GM10847 (cell line): ENCODE results near the gene OGT.

Experiments used
- POLR2A ChIP-seq: IDR thresholded peaks from 2 replicates; pipeline ENCODE4 v1.6.1; 2011; ENCODE audit not compliant: insufficient read length; ENCODE audit errors: extremely low read depth

OGT gene

DNA sequence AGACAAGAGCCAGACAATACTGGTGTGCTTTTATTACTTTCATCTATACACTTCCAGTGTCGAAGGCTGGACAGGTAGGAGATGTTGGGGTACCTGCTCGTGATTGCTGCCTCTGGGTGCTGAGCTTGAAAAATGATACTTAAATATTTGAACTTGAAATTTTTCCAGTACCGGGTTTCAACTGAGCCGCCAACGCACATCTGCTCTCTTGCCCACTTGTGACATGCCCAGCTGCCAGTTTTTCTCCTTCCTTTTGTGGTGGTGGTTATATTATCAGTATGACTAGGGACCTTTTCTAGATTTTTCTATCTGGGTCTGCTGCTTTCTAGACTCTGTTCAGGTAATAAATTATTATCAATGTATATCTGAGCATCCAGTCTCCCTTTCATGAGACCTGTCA lies 3.4 kb downstream of the OGT start:
- TF ChIP-seq POLR2A: no peak

DNA sequence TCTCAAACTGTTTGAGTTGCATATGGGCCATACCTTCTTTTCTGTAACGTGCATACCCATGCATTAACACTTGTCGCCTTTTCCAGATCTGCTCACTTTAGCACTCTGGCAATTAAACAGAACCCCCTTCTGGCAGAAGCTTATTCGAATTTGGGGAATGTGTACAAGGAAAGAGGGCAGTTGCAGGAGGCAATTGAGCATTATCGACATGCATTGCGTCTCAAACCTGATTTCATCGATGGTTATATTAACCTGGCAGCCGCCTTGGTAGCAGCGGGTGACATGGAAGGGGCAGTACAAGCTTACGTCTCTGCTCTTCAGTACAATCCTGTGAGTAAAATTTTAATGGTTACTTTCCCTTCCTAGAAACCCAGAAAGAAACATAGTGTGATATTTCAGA lies 4.8 kb downstream of the OGT start:
- no peak for TF ChIP-seq POLR2A

DNA sequence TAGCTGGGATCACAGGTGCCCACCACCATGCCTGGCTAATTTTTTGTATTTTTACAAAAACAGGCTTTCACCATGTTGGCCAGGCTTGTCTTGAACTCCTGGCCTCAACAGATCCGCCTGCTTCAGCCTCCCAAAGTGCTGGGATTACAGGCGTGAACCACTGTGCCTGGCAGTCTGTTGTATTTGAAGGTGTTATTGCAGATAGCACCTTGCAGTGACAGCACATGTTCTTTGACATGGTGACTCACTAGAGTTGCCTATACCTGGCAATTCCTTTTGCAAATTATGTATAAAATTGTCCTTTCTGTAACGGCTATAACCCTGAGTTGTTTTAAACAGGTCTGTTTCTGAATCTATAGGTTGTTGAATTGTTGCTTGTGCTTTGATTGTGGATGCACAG lies 7.9 kb downstream of the OGT start:
- TF ChIP-seq POLR2A: no peak

DNA sequence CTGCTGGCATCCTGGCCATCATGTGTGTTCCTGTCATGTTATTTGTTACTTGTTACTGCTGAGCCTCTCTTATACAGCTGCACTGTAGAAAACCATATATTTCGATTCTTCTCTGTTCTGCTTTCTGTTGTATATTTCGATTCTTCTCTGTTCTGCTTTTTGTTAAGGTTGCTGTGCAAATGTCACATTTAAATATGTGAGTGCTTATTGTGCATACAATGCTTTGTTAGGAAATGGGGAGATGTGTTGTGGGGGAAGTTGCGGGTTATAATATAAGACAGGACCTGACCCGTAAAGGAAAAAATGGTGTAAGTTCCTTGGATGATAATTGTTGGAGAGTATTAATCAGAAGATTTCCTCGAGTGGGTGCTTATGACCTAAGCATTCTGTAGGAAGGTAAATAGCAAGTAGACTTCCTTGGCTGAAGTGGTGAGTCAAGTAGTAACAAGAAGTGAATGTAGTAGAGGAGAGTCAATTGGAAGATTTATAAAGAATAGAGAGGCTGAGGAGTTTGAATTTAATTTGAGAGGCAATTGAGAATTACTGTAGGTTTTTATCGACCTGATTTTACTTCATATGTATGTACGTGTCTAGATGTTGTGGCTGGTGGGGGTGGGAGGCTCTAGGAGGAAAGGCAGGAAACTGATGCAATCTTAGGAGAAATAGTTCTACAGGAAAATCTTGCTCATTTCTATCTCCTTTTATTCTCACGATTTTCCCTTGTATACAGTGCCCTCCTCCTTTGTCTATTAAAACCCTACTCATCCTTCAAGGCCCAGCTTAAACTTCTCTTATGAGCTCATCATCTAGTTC lies 8.5 kb downstream of the OGT start:
- no peak for TF ChIP-seq POLR2A

DNA sequence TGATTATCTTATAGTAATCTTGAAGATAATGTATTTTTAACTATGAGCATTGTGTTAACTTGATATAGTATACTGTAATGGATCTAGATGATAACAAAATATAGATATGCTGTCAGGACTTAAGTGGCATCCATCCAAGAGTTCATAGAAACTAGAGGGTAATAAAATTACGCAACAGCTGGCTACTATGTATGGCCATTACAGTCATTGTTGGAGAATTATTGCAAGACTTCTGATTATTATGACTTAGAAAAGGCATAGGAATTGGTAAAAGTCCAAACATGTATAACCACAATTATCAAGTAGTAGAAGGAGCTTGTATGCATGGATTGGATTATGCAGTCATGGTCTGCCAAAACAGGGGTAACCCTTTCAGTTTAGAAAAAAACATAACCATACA lies 9.5 kb downstream of the OGT start:
- TF ChIP-seq POLR2A: no peak

DNA sequence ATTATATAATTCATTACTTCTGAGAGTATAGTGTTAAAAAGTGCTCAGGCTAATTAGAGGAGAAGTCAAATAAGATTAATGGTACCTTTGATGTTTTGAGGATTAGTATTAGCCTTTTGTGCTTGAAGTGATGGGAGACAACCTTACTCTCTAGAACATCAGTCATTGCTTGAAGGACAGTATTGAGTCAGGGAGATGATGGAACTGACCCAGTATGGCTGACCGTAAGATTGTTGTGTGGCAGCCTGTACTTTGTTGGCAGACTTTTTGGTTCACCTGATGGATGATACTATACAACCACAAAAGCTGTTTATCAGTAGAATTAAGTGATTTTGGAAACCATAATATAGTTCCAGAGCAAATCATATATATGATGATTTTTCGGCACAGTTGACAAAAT lies 9.9 kb downstream of the OGT start:
- no peak for TF ChIP-seq POLR2A

DNA sequence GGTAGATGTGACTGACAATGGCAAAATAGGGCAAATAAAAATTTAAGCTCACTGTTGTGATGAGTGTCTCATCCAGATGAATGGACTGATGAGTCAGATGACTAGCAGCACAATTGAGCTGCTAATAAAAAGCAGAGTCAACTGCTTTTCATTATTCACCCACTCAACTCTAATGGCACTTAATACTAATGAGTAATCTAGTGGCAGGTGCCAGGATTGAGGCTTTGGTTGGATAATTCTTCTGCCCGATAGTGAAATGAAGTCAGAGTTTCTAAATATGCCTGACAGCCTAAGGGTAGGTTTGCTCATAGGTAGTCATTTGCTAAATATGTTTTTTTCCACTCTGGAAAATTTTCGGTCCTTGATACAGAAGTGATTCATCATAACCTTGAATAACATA lies 10.4 kb downstream of the OGT start:
- no peak for TF ChIP-seq POLR2A

DNA sequence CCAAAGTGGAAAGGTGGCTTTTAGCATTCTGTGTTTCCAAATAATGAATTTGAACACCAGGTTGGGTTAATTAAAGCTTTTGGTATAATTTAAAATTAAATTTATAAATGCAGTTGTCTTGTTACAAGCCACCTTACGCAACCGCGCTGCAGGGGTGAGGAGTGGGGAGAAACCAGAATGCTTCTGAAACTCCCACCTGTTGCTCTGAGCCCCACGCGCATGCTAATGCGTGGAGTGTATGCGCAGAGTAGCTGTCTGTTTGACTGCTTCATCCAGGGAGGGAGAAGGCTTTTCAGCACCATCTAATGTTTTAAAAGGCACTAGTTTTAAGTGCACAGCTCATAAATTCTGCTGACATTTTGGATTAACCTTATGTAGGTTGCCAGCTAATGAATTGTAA lies 12.5 kb downstream of the OGT start:
- TF ChIP-seq POLR2A: no peak

DNA sequence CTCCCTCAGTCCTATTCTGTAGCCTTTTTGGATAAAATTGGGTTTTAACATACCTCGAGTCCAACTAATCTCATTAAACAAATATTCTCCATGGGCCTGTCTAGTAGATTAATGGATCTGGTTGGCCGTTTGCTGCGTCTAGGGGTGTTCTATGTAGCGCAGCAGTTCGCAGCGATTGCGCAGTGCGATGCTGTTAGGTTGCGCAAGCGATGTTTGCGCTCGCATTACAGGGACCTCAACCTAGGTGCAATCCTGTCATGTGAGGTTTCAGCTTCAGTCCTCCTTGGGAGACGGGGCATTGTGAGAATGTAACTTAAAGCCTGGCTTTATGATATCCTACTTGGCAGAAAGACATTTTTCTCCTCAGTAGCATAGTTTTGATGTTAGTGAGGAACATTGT lies 14.0 kb downstream of the OGT start:
- no peak for TF ChIP-seq POLR2A

DNA sequence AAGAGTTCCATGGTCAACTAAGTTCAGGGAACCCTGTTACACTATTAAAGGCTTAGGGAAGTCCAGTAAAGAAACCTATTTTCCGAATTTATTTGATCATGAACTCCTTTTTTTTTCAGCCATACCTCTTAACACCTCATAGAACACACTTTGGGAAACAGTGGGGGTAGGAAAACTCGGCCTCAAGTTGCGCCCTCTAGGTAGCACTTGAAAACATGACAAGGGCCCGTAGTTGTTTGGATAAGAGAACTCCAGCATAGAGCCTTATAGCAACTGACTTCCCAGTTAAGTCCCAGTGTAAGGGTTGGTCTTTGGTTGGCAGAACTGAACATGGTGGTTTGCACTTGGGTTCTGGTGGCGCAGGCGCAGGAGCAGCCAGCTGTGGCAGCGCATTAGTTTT lies 14.4 kb downstream of the OGT start:
- TF ChIP-seq POLR2A: no peak

- no peak for TF ChIP-seq POLR2A
Observed at GRCh38 chrX:71549986-71550385, 17.1 kb downstream of the OGT start.

DNA sequence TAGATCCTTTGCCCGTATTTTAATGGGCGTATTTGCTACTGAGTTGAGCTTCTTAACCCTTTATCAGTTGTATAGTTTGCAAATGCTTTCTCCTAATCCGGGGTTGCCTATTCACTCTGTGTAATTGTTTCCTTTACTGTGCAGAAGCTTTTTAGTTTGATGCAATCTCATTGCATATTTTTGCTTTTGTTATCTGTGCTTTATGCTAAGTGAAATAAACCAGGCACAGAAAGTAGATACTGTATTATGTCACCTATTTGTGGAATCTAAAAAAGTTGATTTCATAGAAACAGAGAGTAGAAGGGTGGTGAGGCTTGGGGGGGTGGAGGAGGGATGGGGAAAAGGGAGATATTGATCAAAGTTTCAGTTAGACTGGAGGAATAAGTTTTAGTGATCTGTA lies 17.7 kb downstream of the OGT start:
- no peak for TF ChIP-seq POLR2A

DNA sequence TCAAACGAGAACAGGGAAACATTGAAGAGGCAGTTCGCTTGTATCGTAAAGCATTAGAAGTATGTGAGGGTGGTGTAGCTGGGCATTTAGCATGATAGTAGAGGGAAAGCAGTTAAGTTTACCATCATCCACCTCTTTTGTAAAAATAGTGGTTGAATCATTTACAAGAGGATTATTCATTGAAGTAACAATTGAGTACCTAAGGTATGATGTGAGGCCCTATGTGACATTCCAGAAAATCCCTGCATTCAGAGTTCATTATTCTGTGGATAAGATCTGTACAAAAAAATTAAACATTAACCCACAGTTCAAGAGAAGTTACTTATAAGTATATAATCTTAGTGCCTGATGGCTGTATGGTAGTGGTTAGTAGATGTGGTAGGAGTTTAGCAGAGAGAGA lies 23.1 kb downstream of the OGT start:
- no peak for TF ChIP-seq POLR2A

DNA sequence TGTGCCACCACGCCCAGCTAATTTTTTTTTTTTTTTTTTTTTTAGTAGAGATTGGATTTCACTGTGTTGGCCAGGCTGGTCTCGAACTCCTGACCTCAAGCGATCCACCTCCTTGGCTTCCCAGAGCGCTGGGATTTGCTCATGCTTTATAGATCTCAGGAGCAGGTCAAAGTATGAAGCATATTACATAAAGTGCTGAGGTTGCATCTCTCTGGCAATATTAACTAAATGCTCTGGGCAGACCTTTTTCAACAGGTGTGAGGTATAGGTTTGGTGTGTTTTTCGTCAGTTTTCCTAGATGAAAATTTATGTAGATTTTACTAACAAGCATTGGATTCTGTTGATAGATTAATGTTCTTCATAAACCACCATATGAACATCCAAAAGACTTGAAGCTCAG lies 26.0 kb downstream of the OGT start:
- TF ChIP-seq POLR2A: no peak

- TF ChIP-seq POLR2A: no peak
Observed at GRCh38 chrX:71563921-71564320, 31.0 kb downstream of the OGT start.

GRCh38 chrX:71565474-71566041 lies 32.7 kb downstream of the OGT start:
- TF ChIP-seq POLR2A: no peak

DNA sequence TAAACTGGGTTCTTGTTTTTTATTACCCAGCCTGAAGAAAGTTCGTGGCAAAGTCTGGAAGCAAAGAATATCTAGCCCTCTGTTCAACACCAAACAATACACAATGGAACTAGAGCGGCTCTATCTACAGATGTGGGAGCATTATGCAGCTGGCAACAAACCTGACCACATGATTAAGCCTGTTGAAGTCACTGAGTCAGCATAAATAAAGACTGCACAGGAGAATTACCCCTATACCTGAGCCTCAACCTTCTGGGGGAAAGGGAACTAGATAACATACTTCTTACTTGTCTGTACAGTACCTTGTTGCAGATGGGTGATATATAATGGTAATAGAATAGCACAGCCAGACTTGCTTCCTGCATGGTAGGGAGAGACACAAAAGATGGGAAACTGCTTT lies 40.7 kb downstream of the OGT start:
- TF ChIP-seq POLR2A: no peak
